H4 (cell line): ENCODE data around the gene VASN. TPM values are rescaled to one million over a fixed set of nuclear protein-coding genes. Genes with fewer than 3 reads are reported as not detected.
"Not testable (repeated sequence)": the region's sequence is repeated elsewhere in the genome, so short reads cannot be mapped to it uniquely, and the experiment has no call there.

ENCODE experiments used
- DNase-seq: peaks from one replicate; pipeline ENCODE4 v3.0.0-alpha.2; 2015; ENCODE audit warnings: low spot score
- total RNA-seq: library from RNA; depleted of rRNA; stranded (reverse); fragments of >200 nt; shearing (Covaris generic); gene quantifications from 2 replicates; pipeline ENCODE4 v1.2.3, GENCODE V29; 2014; rRNA removed

Gene VASN
- 22.8 and 32.2 TPM in 2 replicates for total RNA-seq

DNA sequence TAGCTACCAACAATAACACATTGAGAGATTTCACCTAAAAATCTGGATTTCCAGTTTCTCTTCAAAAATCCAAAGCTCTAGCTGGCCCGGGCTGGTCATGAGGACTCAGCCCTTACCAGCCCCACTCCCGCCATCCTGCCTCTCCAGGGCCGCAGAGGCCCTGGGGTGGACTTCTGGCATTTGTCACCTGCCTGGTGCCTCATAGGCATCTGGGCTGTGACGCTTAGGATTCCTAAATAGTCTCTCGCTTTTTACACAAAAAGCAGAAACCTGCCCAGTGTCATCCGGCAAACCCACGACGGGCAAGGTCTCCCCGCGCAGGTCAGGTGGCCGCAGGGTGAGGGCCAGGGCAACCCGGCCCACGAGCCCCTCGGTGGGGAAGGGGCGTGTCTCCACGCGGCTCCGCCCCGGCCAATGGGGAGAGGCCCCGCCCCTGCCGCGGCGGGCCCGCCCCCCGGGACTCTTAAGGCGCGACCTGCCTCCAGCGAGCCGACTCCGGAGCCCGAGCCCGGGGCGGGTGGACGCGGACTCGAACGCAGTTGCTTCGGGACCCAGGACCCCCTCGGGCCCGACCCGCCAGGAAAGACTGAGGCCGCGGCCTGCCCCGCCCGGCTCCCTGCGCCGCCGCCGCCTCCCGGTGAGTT lies at the start of gene VASN:
TSS of gene VASN (plus strand) at position 492 of the 644 bp plus-strand sequence. CDS start 9,030 bp downstream, outside the sequence.
- no peak for DNase-seq

- no peak for DNase-seq
Measured at GRCh38 chr16:4322121-4323052, 49.3 kb upstream of the VASN start.

DNA sequence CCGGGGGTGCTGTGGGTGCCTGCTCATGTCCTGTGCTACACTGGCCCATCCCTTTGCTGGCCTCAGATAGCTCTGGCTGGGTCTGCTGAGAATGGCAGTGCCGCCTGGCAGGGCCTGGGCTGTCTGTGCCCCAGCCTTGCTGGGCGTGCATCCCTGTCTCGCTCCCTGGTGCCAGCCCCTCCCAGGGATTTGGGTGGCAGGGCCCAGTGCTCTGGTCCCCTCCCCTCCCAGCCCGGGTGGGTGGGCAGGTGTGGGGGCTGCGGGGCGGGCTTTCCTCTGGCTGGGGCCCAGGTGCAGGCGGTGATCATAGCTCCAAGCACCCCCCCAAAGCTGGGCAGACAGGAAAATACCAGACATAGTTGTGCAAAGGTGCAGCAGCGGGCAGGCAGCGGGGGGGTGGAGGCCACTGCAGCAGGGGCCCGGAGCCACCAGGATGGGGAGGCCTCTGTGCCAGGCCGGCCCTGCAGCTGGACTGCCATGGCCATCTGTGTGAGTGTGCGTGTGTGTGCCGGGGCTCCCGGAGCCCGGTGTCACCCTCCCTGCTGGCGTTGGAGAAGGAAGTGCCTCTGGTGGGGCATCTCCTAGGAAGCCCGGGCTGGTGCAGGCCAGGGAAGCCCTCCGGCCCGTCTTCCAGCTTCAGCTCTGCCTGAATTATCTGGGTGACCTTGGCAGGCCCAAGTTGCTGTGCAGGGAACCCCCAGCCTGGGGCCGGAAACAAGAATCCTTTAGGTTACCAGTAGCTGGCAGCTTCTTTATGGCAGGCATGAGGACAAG lies 48.4 kb upstream of the VASN start:
- DNase-seq: no peak

DNA sequence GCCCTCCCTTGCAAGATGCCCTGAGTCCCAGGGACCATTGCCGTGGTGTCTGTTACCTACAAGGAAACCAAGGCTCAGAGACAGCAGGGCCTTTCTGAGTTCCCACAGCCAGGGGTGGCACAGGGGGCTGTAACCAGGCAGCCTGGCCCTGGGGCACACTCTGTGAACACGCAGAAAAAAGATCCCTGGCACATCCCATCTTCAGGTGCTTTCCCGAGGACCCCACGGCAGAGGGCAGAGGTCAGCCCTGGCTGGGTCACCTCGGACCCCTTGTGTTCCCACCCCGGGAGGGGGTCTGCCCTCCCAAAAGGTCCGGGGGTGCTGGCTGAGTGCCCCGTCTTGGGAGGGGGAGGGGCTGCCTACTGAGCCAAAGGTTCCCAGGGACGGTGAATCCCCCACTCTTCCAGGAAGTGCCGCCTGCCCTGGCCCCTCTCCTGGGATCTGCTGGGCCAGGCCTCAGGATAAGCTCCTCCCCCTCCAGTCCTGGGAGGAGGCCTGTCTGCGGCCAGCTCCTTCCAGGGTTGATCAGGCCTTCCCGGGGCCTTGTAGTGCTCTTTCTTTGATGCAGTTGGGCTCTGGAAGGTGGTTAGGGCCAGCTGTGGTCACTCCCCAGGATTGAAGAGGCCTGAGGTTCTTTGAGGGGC lies 47.7 kb upstream of the VASN start:
- DNase-seq: no peak

GRCh38 chr16:4324492-4325252 lies 47.0 kb upstream of the VASN start:
- DNase-seq: no peak

- no peak for DNase-seq
Measured at GRCh38 chr16:4325253-4325758, 46.3 kb upstream of the VASN start.

- DNase-seq: no peak
Measured at GRCh38 chr16:4327386-4328045, 44.1 kb upstream of the VASN start.

- DNase-seq: no peak
Measured at GRCh38 chr16:4328046-4328781, 43.4 kb upstream of the VASN start.

- no peak for DNase-seq
Measured at GRCh38 chr16:4328782-4329775, 42.6 kb upstream of the VASN start.

DNA sequence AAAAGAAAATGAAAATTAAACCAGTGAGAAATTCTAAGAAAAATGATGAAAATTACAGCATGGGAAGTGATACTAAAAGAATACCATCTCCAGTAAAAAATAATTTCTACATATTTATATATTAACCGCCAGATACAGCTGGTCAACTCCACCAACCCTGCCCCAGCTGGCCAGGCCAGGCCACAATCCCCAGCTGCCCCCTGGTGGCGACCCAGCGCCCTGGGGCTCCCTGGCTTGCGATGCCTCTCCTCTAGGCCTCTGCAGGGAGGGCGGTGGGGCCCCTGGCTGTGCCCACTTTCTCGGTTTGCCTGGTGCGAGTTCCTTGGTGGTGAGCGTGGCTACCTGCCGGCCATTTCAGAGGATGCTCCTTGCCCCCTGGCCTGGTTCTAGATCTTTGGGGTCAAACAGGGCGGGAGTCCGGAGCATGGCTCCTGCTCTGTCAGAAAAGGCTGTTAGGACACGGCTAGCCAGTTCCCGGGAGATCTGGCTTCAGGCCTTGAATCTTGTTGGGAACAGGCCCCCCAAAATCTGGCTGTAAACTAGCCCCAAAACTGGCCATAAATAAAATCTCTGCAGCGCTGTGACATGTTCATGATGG lies 41.3 kb upstream of the VASN start:
- no peak for DNase-seq

DNA sequence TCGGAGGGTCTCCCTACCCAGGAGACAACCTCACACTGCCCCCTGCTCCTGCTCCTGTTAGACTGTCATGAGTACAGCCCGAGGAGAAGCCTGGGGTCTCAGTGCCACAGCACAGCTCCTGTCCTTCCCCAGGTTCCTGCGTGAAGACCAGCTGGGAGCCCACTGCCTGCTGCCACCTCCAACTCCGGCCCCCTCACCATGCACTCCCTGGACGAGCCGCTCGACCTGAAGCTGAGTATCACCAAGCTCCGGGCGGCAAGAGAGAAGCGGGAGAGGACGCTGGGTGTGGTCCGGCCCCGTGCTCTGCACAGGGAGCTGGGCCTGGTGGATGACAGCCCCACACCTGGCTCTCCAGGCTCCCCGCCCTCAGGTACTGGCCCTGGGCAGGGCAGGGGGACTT lies 39.6 kb upstream of the VASN start:
- no peak for DNase-seq

DNA sequence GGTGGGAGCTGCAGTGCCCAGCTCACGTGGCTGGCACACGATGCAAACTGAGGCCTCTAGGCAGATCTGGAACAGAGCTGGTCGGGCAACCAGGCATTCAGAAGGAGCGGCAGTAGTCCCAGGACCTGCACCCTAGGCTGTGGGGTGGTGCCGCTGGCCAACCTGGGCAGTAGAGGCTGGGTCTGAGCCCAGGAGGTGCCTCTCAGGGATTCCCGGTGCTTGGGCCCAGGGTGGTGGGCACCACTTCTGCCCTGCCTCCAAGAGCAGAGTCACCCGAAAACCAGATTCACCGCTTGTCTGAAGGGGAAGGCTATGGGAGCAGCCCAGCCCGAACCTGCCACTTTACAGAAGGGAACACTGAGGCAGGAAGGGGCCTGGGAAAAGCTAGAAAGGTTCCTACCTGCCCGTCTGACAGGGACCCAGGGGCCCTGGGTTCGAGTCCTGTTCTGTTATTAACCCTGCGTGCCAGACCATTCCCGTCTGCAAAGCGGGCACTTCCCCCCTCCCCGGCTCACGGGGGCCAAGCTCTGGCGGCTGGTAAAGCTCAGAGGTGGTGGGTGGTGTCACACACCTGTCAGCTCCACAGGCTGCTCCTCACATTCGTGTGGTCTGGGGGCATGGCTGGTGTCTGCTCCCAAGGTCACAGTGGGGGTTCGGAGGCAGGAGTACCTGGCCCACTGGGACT lies 38.9 kb upstream of the VASN start:
- DNase-seq: no peak

DNA sequence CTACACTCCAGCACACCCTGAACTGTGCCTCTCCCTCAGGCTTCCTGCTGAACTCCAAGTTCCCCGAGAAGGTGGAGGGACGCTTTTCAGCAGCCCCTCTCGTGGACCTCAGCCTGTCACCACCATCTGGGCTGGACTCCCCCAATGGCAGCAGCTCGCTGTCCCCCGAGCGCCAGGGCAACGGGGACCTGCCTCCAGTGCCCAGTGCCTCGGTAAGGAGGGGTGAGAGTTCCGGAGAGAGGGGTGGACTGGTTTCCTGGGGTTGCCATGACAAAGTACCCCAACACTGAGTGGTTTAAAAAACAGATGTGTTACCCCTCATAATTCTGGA lies 38.4 kb upstream of the VASN start:
- no peak for DNase-seq

GRCh38 chr16:4333714-4334113 lies 37.9 kb upstream of the VASN start:
- DNase-seq: not testable (repeated sequence)

DNA sequence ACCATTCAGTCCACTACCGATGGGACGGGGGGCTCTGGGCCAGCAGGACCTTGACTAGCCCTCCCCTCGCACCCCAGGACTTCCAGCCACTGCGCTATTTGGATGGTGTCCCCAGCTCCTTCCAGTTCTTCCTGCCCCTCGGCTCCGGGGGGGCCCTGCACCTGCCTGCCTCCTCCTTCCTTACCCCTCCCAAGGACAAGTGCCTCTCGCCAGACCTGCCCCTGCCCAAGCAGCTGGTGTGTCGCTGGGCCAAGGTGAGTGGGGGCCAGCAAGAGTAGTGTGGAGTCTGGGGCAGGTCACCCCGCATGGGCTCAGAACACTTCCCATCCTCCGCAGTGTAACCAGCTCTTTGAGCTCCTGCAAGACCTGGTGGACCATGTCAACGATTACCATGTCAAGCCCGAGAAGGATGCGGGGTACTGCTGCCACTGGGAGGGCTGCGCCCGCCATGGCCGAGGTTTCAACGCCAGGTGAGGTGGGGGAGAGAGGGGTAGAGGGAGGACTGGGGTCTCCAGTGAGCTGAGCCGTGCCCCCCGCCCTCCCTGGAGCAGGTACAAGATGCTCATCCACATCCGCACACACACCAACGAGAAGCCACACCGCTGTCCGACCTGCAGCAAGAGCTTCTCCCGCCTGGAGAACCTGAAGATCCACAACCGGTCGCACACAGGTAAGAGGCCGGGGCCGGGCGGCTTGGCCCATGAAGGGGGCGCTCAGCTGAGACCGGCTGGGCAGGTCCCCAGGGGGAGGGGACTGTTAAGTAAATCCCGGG lies 36.7 kb upstream of the VASN start:
- no peak for DNase-seq

GRCh38 chr16:4336701-4337539 lies 34.7 kb upstream of the VASN start:
- DNase-seq: no peak
